ENCODE results near the gene C3orf22. TPM values are rescaled to one million over a fixed set of nuclear protein-coding genes. Genes with fewer than 3 reads are reported as not detected.

C3orf22 gene
- total RNA-seq, 1 donor: not detected

DNA sequence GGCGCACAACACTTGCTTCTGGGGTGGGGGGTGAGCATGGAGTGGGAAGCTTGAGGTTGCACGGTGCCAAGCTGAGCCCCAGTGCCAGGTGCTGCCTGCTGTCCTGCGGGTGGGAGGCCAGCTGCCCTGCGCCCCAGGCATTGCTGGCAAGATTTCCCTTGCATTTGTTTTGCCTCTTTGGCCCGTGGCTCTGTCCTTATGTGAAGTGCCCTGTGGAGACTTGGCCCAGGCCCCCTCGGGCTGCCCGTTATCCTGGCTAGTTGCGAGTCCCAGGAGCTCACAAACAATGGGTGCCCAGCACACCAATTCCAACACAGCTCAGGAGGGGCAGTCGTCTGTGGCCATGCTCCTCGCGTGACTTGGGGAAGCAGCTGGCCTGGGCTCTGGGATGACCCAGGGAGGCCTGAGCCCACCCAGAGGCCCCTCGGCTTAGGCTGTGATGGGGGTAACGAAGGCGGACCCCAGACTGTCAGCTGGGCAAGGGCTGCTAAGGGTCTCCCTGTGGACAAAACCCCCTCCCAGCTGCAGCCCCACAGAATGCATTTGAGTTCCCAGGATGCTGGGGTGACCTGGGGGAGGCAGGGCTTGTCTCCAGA, 5.9 kb downstream of the C3orf22 start:
- DNase-seq (ENCODE audit: low read depth): no peak
- no peak overlapping the region for H3K4me3 ChIP-seq (ENCODE audit: low read depth, low read length)
- TF ChIP-seq, protein P1, sequence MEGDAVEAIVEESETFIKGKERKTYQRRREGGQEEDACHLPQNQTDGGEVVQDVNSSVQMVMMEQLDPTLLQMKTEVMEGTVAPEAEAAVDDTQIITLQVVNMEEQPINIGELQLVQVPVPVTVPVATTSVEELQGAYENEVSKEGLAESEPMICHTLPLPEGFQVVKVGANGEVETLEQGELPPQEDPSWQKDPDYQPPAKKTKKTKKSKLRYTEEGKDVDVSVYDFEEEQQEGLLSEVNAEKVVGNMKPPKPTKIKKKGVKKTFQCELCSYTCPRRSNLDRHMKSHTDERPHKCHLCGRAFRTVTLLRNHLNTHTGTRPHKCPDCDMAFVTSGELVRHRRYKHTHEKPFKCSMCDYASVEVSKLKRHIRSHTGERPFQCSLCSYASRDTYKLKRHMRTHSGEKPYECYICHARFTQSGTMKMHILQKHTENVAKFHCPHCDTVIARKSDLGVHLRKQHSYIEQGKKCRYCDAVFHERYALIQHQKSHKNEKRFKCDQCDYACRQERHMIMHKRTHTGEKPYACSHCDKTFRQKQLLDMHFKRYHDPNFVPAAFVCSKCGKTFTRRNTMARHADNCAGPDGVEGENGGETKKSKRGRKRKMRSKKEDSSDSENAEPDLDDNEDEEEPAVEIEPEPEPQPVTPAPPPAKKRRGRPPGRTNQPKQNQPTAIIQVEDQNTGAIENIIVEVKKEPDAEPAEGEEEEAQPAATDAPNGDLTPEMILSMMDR (IDR thresholded peaks at IDR 0.05; ENCODE audit: insufficient read depth, low read length): no peak

DNA sequence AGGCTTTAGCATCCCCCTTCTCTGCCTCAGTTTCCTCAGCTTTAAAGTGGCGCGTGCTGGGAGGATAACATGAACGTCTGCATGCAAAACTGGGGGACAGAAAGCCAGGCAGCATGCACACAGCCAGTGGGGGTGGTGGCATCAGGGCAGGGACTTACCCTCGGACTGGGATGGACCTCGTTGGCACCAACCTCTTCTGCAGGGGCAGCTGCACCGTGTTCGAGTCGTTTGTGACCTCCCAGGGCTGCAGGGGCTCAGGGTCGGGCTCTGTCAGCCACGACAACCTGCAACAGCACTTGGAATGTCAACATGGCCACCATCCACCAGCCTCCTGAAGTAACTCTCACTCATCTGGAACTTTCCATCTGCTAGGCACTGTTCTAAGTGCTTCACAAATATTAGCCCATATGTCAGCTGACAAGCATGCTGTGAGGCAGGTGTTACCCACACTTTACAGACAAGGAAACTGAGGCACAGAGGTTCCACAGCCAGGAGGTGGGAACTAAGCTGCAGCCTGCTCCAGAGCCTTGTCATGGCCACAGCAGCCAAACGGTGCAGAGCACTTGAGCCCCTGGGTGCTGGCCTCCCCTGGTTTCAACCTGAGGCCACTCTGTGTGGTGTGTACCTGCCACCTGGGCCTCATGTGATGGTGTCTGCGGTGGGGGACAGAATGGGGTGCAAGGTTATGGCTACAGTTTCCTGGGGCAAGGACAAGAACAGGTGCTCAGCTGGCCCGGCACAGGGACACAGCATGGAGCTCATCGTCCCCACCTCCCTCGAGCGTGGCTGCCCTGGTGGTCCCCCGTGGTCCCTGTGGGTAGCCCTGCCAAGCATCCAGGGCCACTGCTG, 6.7 kb downstream of the C3orf22 start:
- no peak overlapping the region for H3K4me3 ChIP-seq (ENCODE audit: low read depth, low read length)
- DNase-seq (ENCODE audit: low read depth): no peak
- TF ChIP-seq, protein P1 (IDR thresholded peaks at IDR 0.05; ENCODE audit: insufficient read depth, low read length): no peak

DNA sequence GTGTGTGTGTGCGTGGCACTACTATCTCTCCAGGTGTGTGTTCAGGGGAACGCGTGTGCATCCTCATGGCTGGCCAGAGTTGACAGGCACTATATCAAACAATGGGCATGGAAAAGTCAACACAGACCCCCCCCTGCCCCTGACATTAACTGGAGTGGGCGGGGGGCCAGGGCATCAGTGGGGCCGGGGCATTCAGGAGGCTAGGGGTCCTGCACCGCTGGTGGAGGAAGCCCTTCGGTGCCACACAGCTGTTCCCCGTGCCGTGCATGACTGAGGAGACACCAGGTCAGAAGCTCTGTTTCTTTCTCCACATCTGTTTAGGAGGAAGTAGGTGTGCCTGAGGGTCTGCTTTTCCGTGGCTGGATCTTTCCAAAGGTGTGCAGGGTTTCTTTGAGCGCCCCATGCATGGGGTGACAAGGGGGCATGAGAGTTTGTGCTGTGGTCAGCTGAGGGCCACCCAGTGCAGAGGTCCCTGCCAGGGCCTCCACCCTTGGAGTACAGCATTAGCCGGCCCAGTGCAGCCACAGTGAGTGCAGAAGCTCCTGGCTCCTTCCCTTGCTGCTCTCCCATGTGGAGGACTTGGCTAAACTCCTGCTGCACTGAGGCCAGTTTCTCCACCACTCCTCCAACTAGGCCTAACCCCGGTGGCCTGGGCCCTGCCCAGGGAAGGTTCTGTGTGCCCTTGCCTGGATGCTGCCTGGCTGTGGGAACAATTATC, 7.5 kb downstream of the C3orf22 start:
- peak; percentile 19 for DNase-seq (ENCODE audit: low read depth)
- TF ChIP-seq, protein P1 (IDR thresholded peaks at IDR 0.05; ENCODE audit: insufficient read depth, low read length): no peak
- no peak overlapping the region for H3K4me3 ChIP-seq (ENCODE audit: low read depth, low read length)

DNA sequence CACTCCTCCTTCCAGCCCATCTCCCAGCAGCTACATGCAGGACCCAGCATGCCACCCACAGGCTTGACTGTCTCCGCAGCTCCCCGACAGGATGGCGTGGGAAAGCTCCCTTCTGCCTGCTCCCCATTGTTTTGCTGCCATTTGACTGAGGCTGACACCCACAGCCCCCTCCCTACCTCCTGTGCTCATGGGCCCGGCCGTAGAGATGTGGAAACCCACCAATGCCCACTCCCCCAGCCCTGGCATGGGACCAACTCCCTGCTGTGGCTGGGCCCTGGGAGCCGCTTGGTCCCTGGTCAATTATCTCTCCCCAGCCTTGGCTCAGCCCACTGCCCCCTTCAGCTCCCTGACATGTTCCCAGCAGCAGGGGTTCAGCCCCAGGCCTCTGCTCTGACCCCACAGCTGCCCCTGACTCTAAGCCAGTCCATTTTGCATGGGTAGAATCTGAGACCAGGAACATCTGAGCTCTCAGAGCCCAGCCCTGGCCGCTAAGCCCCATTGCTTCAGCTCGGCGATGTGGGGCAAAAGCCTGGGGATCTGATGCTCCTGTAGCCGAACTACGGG, 8.2 kb downstream of the C3orf22 start:
- DNase-seq (ENCODE audit: low read depth): no peak
- TF ChIP-seq, protein P1 (IDR thresholded peaks at IDR 0.05; ENCODE audit: insufficient read depth, low read length): no peak
- no peak overlapping the region for H3K4me3 ChIP-seq (ENCODE audit: low read depth, low read length)

DNA sequence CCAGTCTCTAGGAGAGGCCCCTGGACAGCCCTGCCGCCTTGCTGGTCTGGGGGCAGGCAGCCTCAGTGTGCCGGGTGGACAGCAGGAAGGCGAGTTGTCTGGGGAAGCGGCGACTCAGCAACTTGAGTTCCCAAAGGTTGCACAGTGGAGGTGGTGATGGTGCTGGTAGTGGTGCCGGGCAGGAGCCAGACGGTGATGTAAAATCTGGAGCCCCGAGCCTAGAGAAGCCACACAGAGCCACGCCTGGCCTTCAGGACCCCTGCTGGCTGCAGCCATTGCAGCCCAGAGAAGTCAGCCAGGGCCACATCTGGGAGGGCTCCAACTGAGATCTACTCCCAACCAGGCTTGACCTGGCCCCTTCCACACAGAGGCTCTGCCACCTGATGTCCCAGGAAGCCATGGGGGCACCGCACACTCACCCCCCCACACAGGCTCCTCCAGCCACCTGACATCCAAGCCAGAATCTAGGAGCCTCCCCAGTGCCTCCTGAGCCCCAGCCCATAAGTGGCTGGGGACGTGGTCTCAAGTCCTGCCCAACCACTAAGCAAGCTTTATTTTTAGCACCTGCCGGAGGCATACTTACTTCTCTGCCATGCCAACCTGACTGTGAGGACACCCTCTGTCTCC, 8.8 kb downstream of the C3orf22 start:
- DNase-seq (ENCODE audit: low read depth): no peak
- H3K4me3 ChIP-seq (ENCODE audit: low read depth, low read length): no peak overlapping the region
- TF ChIP-seq, protein P1 (IDR thresholded peaks at IDR 0.05; ENCODE audit: insufficient read depth, low read length): no peak
